GM04503 (cell line): ENCODE data around the gene STARD3.
"Not testable (repeated sequence)": the region's sequence is repeated elsewhere in the genome, so short reads cannot be mapped to it uniquely, and the experiment has no call there.

ENCODE experiments used
- DNase-seq: peaks from one replicate; pipeline ENCODE4 v3.0.0-alpha.2; 2012; ENCODE audit warnings: low read depth

The STARD3 gene

GRCh38 chr17:39695089-39695474 lies 58.1 kb downstream of the STARD3 start:
- DNase-seq: no peak

GRCh38 chr17:39696731-39697130 lies 59.8 kb downstream of the STARD3 start:
- no peak for DNase-seq

- no peak for DNase-seq
These were observed 61.0 kb downstream of the STARD3 start for GRCh38 chr17:39697961-39698360.

- DNase-seq: not testable (repeated sequence)
These were observed 62.3 kb downstream of the STARD3 start for GRCh38 chr17:39699157-39699817.

- DNase-seq: peak; percentile 49
These were observed 62.8 kb downstream of the STARD3 start, which contains the start of gene ERBB2 for GRCh38 chr17:39699818-39700147. Gene ERBB2 (plus strand): TSS chr17:39700064. CDS start chr17:39700239, 175 bp downstream.

- no peak for DNase-seq
These were observed 63.4 kb downstream of the STARD3 start for GRCh38 chr17:39700148-39700987.

- DNase-seq: no peak
These were observed 64.3 kb downstream of the STARD3 start for GRCh38 chr17:39701012-39701783.

- DNase-seq: no peak
These were observed 65.0 kb downstream of the STARD3 start for GRCh38 chr17:39701784-39702422.

- no peak for DNase-seq
These were observed 66.3 kb downstream of the STARD3 start for GRCh38 chr17:39702901-39703893.

- no peak for DNase-seq
These were observed 67.0 kb downstream of the STARD3 start for GRCh38 chr17:39703913-39704312.

GRCh38 chr17:39704821-39705551 lies 68.0 kb downstream of the STARD3 start:
- no peak for DNase-seq

- no peak for DNase-seq
These were observed 68.9 kb downstream of the STARD3 start for GRCh38 chr17:39705786-39706348.

GRCh38 chr17:39706383-39706782 lies 69.4 kb downstream of the STARD3 start:
- no peak for DNase-seq

- no peak for DNase-seq
These were observed 70.0 kb downstream of the STARD3 start for GRCh38 chr17:39706921-39707337.

GRCh38 chr17:39709319-39709997 lies 72.5 kb downstream of the STARD3 start:
- no peak for DNase-seq

GRCh38 chr17:39709998-39710964 lies 73.3 kb downstream of the STARD3 start:
- no peak for DNase-seq

- not testable (repeated sequence) for DNase-seq
These were observed 74.1 kb downstream of the STARD3 start for GRCh38 chr17:39711071-39711470.

GRCh38 chr17:39711851-39712250 lies 74.9 kb downstream of the STARD3 start:
- no peak for DNase-seq
